Esophagus (tissue), 2 donors: ENCODE results near the gene SIN3A. TPM values are rescaled to one million over a fixed set of nuclear protein-coding genes. Genes with fewer than 3 reads are reported as not detected.

Source experiments
- H3K27ac ChIP-seq, 2 donors: one replicate each; pipeline ENCODE4 v1.5.1; 2013; ENCODE audit warnings: low read depth in 2 of 2, mild to moderate bottlenecking in 2 of 2, inconsistent platforms in 1 of 2, low read length in 1 of 2, moderate library complexity in 1 of 2
- H3K27me3 ChIP-seq, 2 donors: one replicate each; pipeline ENCODE4 v1.6.1; 2013; ENCODE audit warnings: low read length in 2 of 2, control low read depth in 1 of 2, mild to moderate bottlenecking in 1 of 2; ENCODE audit not compliant: insufficient read depth in 2 of 2, control insufficient read depth in 1 of 2
- H3K36me3 ChIP-seq, 2 donors: one replicate each; pipeline ENCODE4 v1.6.1; 2013; ENCODE audit warnings: low read length in 1 of 2; ENCODE audit not compliant: control insufficient read depth in 2 of 2, insufficient read depth in 2 of 2
- H3K4me1 ChIP-seq, 2 donors: one replicate each; pipeline ENCODE4 v1.6.1; 2013; ENCODE audit warnings: low read length in 1 of 2; ENCODE audit not compliant: control insufficient read depth in 2 of 2, insufficient read depth in 2 of 2
- H3K4me3 ChIP-seq, 2 donors: one replicate each; pipeline ENCODE4 v1.5.1; 2013; ENCODE audit warnings: low read length in 2 of 2, mild to moderate bottlenecking in 2 of 2, low read depth in 1 of 2, moderate library complexity in 1 of 2
- H3K9me3 ChIP-seq, 2 donors: one replicate each; pipeline ENCODE4 v1.6.1; 2013; ENCODE audit warnings: mild to moderate bottlenecking in 2 of 2, low read depth in 1 of 2, low read length in 1 of 2, moderate library complexity in 1 of 2; ENCODE audit not compliant: control insufficient read depth in 2 of 2, insufficient read depth in 1 of 2
- WGBS, 2 donors: extraction: QIAGEN DNeasy Blood & Tissue Kit; methylation state at CpG; one replicate each; pipeline ENCODE4 v1.1.7; 2013; 5-methylcytosine and 5-hydroxymethylcytosine counted together
- polyA plus RNA-seq, 2 donors: library from polyadenylated mRNA; stranded (reverse); fragments of 200-250 nt; gene quantifications; one replicate each; pipeline ENCODE4 v1.2.3, GENCODE V29; 2013
- donor health status: healthy with polysubstance abuse.
- donor health status: Bipolar disorder and iron deficiency.

The SIN3A gene
- polyA plus RNA-seq, 2 donors = 7.2 to 10.4 TPM

DNA sequence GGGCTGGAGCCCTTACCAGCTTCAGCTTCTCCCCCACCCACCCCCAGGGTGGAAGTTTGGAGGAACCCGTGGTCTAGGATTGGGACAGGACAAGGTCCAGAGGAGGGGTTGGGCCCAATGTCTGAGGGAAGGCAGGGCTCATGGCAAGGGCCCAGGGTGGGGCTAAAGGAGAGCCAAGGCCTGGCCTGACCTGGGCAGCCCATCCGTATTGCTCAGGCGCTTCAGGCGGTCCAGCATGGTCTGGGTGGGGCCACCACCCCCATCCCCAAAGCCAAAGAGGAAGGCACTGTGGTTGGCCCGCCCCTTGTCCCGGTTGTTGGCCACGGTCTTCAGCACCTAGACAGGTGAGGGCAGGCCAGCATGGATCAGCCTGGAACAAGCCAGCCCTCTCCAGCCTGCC lies 90.6 kb downstream of the SIN3A start:
- 89% methylated on average over 7 of the region's 7 CpGs for WGBS, 2 donors
- peaks cover 19 to 60% of the 10 kb centered on the region in 2 donors for H3K36me3 ChIP-seq
- H3K4me1 ChIP-seq = no peaks in the 10 kb centered on the region
- no peak overlapping the region for H3K27ac ChIP-seq
- no peaks in the 10 kb centered on the region for H3K9me3 ChIP-seq
- no peak overlapping the region for H3K4me3 ChIP-seq
- H3K27me3 ChIP-seq = no peaks in the 10 kb centered on the region

GRCh38 chr15:75360391-75360790 lies 91.1 kb downstream of the SIN3A start:
- H3K27me3 ChIP-seq = no peaks in the 10 kb centered on the region
- WGBS, 2 donors = 49 to 50% methylated on average over 1 of the region's 1 CpG
- peaks cover 19 to 57% of the 10 kb centered on the region in 2 donors for H3K36me3 ChIP-seq
- no peak overlapping the region for H3K27ac ChIP-seq
- H3K4me1 ChIP-seq = no peaks in the 10 kb centered on the region
- H3K9me3 ChIP-seq = no peaks in the 10 kb centered on the region
- H3K4me3 ChIP-seq = no peak overlapping the region

GRCh38 chr15:75359537-75360250 lies 91.8 kb downstream of the SIN3A start:
- Histone ChIP-seq H3K27me3 (no peaks in the 10 kb centered on the region), H3K27ac (no peak overlapping the region), H3K4me1 (no peaks in the 10 kb centered on the region), H3K36me3 (peaks cover 20 to 55% of the 10 kb centered on the region in 2 donors), H3K4me3 (no peak overlapping the region), H3K9me3 (no peaks in the 10 kb centered on the region)
- 86 to 87% methylated on average over 15 of the region's 15 CpGs for WGBS, 2 donors

- H3K27me3 ChIP-seq = no peaks in the 10 kb centered on the region
- H3K4me1 ChIP-seq = no peaks in the 10 kb centered on the region
- WGBS, 2 donors = 94 to 96% methylated on average over 10 of the region's 10 CpGs
- peaks cover 18 to 51% of the 10 kb centered on the region in 2 donors for H3K36me3 ChIP-seq
- H3K9me3 ChIP-seq = no peaks in the 10 kb centered on the region
- H3K27ac ChIP-seq = no peak overlapping the region
- no peak overlapping the region for H3K4me3 ChIP-seq
Observed at GRCh38 chr15:75358771-75359536, 92.5 kb downstream of the SIN3A start.

- 89 to 92% methylated on average over 17 of the region's 17 CpGs for WGBS, 2 donors
- no peak overlapping the region for H3K4me3 ChIP-seq
- H3K36me3 ChIP-seq = peaks cover 18 to 49% of the 10 kb centered on the region in 2 donors
- no peaks in the 10 kb centered on the region for H3K4me1 ChIP-seq
- H3K27me3 ChIP-seq = no peaks in the 10 kb centered on the region
- no peak overlapping the region for H3K27ac ChIP-seq
- no peaks in the 10 kb centered on the region for H3K9me3 ChIP-seq
Observed at GRCh38 chr15:75357976-75358673, 93.4 kb downstream of the SIN3A start.

- Histone ChIP-seq H3K4me1 (no peaks in the 10 kb centered on the region), H3K27ac (no peak overlapping the region), H3K4me3 (no peak overlapping the region), H3K27me3 (no peaks in the 10 kb centered on the region), H3K9me3 (no peaks in the 10 kb centered on the region), H3K36me3 (peaks cover 18 to 40% of the 10 kb centered on the region in 2 donors)
- 94 to 96% methylated on average over 20 of the region's 20 CpGs for WGBS, 2 donors
Observed at GRCh38 chr15:75356517-75356916, 95.0 kb downstream of the SIN3A start.

DNA sequence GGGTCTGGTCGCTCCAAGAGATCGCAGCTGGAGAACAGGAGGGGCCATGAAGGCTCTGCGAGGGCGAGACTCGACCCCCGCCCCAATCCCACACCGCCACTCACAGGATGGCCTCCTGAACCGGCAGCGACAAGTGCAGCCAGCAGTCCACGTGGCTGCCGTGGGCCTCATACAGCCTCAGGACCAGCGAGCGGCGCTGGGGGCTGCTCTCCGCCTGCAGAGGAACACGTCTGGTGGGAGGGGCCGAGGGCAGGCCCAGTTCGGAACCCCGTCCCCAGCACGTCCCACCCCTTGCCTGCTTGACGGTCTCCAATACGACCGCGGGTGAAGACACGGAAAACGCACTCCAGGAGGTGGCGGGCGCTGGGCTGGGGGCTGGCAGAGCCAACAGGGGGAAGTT lies 95.5 kb downstream of the SIN3A start:
- H3K36me3 ChIP-seq = peaks cover 16 to 35% of the 10 kb centered on the region in 2 donors
- no peaks in the 10 kb centered on the region for H3K4me1 ChIP-seq
- WGBS, 2 donors = 87 to 89% methylated on average over 28 of the region's 28 CpGs
- no peak overlapping the region for H3K27ac ChIP-seq
- H3K9me3 ChIP-seq = no peaks in the 10 kb centered on the region
- no peak overlapping the region for H3K4me3 ChIP-seq
- H3K27me3 ChIP-seq = no peaks in the 10 kb centered on the region

- H3K4me1 ChIP-seq = no peaks in the 10 kb centered on the region
- WGBS, 2 donors = 87 to 92% methylated on average over 4 of the region's 4 CpGs
- no peak overlapping the region for H3K4me3 ChIP-seq
- H3K27ac ChIP-seq = no peak overlapping the region
- peaks cover 16 to 33% of the 10 kb centered on the region in 2 donors for H3K36me3 ChIP-seq
- H3K27me3 ChIP-seq = no peaks in the 10 kb centered on the region
- H3K9me3 ChIP-seq = no peaks in the 10 kb centered on the region
Observed at GRCh38 chr15:75355369-75355768, 96.1 kb downstream of the SIN3A start.

- 83 to 85% methylated on average over 7 of the region's 7 CpGs for WGBS, 2 donors
- H3K36me3 ChIP-seq = peaks cover 15 to 26% of the 10 kb centered on the region in 2 donors
- no peaks in the 10 kb centered on the region for H3K27me3 ChIP-seq
- H3K4me3 ChIP-seq = no peak overlapping the region
- H3K9me3 ChIP-seq = no peaks in the 10 kb centered on the region
- no peak overlapping the region for H3K27ac ChIP-seq
- H3K4me1 ChIP-seq = no peaks in the 10 kb centered on the region
Observed at GRCh38 chr15:75354454-75354853, 97.0 kb downstream of the SIN3A start.
